ENCODE data around the gene SEC11A.
"Not testable (repeated sequence)": the region's sequence is repeated elsewhere in the genome, so short reads cannot be mapped to it uniquely, and the experiment has no call there.

GRCh38 chr15:84751721-84752120 is 35.8 kb upstream of the SEC11A start:
- TF ChIP-seq EZH2, CTCF, EZH2phosphoT487 (IDR thresholded peaks at IDR 0.05): not testable (repeated sequence)

Measured in neural progenitor cell (in vitro differentiated cells).